T1000 (cell line): ENCODE measurements around the gene UTP3.
"Not testable (repeated sequence)": the region's sequence is repeated elsewhere in the genome, so short reads cannot be mapped to it uniquely, and the experiment has no call there.

Experiments
- DNase-seq: peaks from one replicate; lab custom pipeline; 2025; ENCODE audit warnings: mixed read lengths; lab: John Stamatoyannopoulos, UW

Gene UTP3

GRCh38 chr4:70687821-70688794, at the start of gene UTP3:
TSS of gene UTP3 (plus strand) at chr4:70688532. CDS start at chr4:70688678, 146 bp downstream.
- DNase-seq, result peak; percentile 87

- no peak for DNase-seq
Measured at GRCh38 chr4:70640192-70640591, 48.1 kb upstream of the UTP3 start.

GRCh38 chr4:70650741-70651140, 37.6 kb upstream of the UTP3 start:
- not testable (repeated sequence) for DNase-seq

GRCh38 chr4:70651864-70652506, 36.3 kb upstream of the UTP3 start:
- DNase-seq, result no peak

GRCh38 chr4:70654605-70655011, 33.7 kb upstream of the UTP3 start:
- DNase-seq, result no peak

GRCh38 chr4:70657326-70657725, 31.0 kb upstream of the UTP3 start:
- no peak for DNase-seq

GRCh38 chr4:70658418-70658817, 29.9 kb upstream of the UTP3 start:
- no peak for DNase-seq

- DNase-seq, result no peak
Measured at GRCh38 chr4:70660106-70660505, 28.2 kb upstream of the UTP3 start.

GRCh38 chr4:70661309-70661922, 26.9 kb upstream of the UTP3 start:
- not testable (repeated sequence) for DNase-seq

GRCh38 chr4:70666369-70666768, 22.0 kb upstream of the UTP3 start, which contains the start of gene JCHAIN:
TSS of gene JCHAIN (minus strand) at chr4:70666508. CDS start at chr4:70666490, 18 bp downstream.
- DNase-seq, result no peak

- no peak for DNase-seq
Measured at GRCh38 chr4:70667740-70668535, 20.4 kb upstream of the UTP3 start.

GRCh38 chr4:70670332-70671014, 17.9 kb upstream of the UTP3 start:
- DNase-seq, result no peak

- DNase-seq, result no peak
Measured at GRCh38 chr4:70671091-70671490, 17.2 kb upstream of the UTP3 start.

- DNase-seq, result no peak
Measured at GRCh38 chr4:70674191-70674590, 14.1 kb upstream of the UTP3 start.

- DNase-seq, result no peak
Measured at GRCh38 chr4:70674731-70675130, 13.6 kb upstream of the UTP3 start.

GRCh38 chr4:70676554-70677090, 11.7 kb upstream of the UTP3 start:
- no peak for DNase-seq

GRCh38 chr4:70678383-70678999, 9.8 kb upstream of the UTP3 start:
- no peak for DNase-seq

- no peak for DNase-seq
Measured at GRCh38 chr4:70680934-70681333, 7.4 kb upstream of the UTP3 start.

GRCh38 chr4:70681704-70682103, 6.6 kb upstream of the UTP3 start:
- no peak for DNase-seq

- not testable (repeated sequence) for DNase-seq
Measured at GRCh38 chr4:70682142-70682541, 6.2 kb upstream of the UTP3 start.
